Activated CD4-positive, alpha-beta T cell treated with anti-CD3 and anti-CD28 coated beads for 1 hour (primary cell): ENCODE measurements around the gene TIAM2.
"Not testable (repeated sequence)": the region's sequence is repeated elsewhere in the genome, so short reads cannot be mapped to it uniquely, and the experiment has no call there.

Experiments
- DNase-seq: peaks from one replicate; pipeline ENCODE4 v3.0.0-alpha.2; 2020

The TIAM2 gene

GRCh38 chr6:155066921-155067680 lies 72.0 kb downstream of the TIAM2 start:
- DNase-seq: no peak

- no peak for DNase-seq
Measured at GRCh38 chr6:155067956-155068615, 73.0 kb downstream of the TIAM2 start.

- no peak for DNase-seq
Measured at GRCh38 chr6:155069543-155069942, 74.4 kb downstream of the TIAM2 start.

DNA sequence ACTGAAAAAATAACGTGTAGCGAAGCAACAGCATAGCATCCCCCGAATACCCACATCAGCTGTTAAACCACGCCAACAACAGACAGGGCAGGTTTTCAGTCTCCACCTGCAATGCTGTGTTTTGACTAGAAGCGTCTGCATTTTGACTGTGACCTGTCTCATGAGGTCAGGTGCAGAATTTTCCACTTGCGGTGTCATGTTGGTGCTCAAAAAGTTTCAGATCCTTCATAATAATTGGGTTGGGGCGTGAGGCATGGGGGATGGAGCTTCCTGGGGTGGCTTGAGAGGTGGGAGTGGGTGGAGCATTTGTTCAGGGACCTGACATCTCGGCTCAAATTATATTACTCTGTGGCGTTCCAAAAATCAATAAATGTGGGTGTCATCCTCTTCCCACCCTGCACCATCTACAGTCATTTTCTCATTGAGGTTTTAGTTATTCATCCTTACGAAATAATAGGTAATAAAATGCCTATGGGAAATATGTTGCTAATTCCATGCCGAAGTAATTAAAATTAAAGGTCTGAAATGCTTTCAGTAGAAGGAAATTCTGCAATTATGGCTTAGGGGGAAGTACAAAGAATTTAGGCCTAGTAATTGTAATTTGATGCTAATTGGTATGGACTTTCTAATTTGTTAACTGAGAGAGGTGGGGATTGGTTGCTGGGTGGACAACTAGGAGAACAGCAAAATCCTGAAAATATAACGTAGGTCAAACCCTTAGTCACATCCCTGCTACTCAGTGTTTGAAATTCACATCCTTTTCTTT lies 81.0 kb downstream of the TIAM2 start:
- DNase-seq: no peak

DNA sequence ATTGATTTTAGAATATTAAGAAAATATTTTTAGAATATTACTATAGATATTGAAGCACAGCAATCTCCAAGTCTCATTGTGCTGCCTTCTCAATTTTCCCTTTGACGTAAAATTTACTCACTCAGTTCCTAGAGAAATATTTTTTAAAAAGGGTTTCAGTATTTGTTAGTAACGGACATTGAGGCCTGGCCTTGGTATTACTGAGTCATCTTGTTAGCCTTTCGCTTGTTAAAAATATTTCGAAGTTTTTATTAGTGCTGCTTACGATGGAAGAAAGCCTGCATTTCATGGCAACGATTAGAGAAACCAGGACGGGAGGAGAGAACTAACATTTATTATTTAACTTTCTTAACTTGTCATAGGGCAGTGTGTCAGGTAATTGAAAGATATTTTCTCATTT lies 82.2 kb downstream of the TIAM2 start:
- no peak for DNase-seq

GRCh38 chr6:155077784-155078183 lies 82.7 kb downstream of the TIAM2 start:
- no peak for DNase-seq

- DNase-seq: no peak
Measured at GRCh38 chr6:155078331-155078745, 83.2 kb downstream of the TIAM2 start.

DNA sequence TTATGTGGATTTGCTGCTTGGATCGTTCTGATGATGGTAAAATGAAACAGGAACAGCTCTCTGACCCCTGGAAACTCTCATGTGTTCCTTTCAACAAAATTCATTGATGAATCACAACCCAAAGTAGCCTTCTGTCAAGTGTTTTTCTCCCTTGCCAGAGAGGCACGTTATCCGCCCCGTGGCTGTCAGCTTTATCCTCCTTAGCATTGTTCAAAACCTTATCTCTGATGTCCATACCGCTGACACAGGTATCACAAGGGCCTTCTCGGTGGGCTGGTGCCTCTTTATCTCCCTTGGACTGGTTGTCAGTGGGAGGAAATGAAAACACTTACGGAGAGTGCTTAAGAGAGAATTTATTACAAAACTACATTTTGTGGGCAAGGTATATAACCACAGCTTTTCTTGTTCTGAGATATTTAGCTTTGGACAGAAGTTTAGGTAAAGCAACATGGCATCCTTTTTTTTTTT lies 84.9 kb downstream of the TIAM2 start:
- no peak for DNase-seq

DNA sequence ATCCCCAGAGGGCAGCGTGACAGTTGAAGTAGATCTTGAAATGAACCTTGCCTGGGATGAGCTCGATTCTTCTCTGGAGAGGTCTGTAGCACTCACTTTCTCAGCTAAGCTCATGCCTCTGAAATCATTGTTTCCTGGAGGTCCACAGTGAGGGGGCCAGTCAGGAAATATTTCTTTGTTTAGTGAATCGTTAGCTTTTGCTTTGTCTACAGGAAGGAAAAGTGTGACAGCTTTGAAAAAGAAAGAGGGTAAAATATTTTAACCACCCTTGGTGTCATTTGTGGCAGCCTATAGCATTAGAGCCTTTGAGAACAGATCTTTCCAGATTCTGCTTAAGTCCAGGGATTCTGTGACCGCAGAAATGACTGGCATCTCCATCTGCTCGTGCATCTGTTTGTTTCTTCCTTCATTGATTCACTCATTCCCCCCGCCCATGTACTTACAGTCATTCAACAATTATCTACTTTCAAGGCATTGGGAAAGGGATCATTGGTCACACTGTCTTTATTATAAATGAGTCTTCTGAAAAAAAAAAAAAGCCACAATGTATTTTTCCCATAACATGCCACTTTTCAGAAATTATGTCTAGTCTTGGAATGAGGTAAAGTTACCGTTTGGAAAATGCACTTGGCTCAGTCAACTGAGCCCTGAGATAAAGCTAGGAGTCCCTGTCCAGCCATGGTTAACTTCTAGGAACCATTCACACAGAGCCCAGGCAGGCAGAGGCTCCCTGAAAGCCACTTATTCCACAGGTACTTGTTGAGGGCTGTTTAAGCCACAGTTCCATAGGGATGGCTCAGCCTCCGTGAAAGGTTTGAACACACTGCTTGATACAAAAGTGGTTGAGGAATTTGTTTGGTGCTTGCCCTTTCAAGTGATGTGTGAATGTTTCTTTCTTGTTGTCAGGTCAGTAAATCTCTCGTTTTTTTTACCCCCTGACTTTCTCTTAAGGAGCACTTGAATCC lies 86.0 kb downstream of the TIAM2 start:
- DNase-seq: no peak

DNA sequence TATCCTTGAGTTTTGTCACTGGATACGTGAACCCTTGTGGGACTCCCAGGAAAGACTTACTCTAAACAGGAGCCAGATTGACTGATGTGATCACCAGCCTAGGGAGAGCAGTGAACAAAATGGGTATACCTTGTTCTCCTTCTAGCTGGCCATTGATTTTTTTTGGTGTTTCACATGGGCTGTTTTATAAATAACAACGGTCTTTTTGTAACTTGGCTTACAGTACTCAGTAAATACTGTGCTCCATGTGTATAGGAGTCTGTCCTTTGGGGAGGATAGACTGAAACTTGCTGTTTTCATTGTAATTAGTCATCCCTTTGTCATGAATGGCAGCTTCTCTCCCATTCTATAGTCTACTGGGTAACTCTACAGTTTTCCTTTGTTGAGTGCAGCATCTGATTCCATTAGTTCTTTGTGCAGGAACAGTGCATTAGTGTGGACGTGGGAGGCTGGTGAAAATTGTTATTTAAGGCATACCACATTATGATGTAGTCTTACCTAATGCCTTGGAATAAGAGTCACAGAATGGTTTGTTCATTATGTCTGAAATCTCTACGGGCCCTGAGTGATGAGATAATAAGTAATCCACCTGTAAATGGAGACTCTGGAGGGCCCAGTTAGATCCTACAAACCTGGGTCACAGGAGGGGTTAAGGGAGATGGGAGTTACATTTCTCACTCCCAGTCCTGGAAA lies 89.5 kb downstream of the TIAM2 start:
- DNase-seq: no peak

DNA sequence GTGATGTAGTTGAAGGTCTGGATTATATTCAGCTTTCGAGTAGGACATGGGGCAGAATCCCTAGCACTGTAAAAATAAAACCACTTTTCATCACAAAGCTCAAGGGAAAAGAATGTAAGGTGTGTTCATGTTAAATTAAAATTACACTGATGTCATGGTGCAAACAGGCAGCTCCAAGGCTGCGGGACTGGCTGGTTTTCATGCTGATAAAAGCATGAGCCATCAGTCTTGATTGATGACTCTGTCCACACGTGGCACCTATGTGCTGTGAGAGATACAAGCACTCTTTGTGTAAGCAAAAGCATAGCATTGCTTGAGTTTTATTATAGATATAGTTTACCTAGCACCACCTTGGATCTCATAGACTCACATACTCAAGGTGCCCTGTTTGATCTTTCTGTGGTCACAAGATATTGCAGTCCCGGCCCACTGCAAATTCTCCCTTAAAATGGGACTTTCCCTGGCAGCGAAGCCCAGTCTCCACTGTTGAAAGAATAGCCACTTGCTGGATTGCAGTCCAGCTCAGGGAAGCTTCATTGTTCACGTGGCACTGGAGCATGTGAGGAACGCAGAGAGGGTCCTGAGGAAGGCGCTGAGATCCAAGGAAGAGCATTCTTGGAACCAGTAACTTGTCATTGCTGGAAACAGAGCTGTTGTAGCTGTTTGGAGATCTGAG lies 90.6 kb downstream of the TIAM2 start:
- no peak for DNase-seq

DNA sequence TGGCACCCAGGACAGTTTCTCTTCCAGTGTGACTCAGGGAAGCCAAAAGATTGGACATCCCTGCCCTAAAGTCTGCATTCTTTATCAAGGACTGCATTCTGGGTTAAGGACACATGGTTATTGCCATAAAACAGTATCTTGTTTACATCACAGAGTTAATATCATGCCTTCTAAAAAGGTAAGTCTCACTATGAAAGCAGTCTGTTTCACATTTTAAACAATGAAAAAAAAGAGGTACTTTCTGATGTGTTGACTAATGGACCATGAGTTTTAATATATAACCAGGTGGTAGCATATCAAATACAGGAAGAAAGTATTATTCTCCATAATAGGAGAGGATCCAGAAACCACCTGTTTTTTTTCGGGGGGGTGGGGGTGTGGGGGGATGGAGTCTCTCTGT lies 93.7 kb downstream of the TIAM2 start:
- no peak for DNase-seq

DNA sequence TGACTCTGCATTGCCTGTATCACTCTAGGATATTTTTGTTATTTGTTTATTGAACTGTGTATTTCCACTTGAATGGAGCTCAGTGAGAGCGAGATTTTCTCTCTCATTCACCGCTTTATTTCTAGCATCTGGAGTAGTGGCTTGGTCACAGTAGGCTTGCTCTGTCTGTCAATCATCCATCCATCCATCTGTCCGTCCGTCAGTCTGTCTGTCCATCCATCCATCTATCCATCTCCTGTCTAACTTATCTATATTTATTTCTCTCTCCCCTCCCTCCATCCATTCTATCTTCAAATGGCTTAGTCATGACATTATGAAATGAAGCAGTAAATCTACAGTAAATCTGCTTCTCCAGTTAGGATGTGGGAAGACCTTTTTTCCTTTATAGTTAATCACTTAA lies 94.6 kb downstream of the TIAM2 start:
- DNase-seq: no peak

- no peak for DNase-seq
Measured at GRCh38 chr6:155090166-155090565, 95.1 kb downstream of the TIAM2 start.

GRCh38 chr6:155091756-155092155 lies 96.6 kb downstream of the TIAM2 start:
- DNase-seq: no peak

DNA sequence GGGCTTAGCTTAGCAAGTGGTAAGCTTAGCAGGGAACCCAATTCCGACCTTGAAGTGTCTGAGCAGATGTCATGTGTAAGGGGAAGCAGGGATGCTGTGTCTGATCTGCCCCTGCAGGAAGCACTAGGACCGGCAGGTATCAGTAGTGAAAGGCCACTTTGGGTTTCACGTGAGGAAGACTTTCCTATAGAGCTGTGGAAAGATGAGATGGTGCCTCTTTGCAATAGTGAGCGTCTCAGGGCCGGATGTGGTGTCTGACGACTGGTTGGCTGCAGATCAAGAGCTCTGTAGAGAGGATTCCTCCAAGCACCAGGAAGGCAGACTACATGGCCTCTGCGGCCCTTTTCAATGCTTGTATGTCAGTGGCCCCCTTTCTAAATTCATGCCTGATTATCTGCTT lies 98.3 kb downstream of the TIAM2 start:
- no peak for DNase-seq

DNA sequence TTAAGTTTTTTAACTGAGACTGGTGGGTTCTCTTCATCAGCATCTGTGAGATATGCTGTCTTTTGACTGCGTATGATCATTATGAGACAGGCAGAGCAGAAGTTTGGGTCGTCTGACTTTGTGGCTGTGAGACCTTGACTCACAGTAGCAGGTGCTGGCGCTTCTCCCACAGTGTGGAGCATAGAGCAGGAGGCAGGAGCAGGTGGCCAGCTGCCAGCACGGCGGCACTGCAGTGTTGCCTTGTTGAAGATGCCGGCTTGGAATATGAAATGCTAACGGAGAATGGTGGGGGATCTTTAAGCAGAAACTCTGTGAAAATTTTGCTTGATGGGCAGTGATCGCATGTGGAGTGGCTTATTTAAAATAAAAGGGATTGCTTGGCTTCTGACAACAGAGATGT lies 105.0 kb downstream of the TIAM2 start:
- no peak for DNase-seq

DNA sequence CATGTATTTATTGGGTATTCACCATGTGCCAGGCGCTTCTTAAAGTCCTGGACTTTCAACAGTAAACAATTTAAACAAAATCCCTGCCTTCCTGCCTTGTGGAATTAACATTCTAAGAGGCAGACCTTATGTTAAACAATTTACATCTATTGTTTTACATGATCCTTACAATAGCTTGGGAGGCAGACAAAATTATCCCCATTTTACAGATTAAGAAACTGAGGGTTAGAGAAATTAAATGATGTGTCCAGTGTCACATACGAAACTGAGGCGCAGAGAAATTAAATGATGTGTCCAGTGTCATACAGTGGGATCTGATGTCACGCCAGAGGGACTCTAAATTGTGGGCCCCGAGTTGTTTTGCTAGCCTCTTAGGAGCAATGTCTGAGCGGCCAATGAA lies 105.5 kb downstream of the TIAM2 start:
- DNase-seq: no peak

DNA sequence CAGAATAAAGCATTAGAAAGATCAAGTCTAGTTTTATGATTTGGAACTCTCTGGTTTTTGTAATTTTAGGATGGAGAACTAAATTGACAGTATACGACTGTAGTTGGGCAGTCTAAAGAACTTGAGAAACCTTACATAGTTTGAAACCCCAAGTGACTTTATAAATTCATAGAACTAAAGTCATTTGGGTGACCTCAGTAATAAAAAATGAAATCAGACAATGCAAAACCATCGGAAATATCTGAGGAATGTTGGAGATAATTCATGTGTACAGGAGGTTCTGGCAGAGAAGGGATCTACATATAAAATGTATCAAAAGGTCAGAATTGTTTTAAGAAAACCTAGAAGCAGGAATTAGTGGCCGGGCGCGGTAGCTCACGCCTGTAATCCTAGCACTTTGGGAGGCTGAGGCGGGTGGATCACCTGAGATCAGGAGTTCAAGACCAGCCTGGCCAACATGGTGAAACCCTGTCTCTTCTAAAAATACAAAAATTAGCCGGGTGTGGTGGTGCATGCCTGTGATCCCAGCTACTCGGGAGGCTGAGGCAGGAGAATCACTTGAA lies 108.0 kb downstream of the TIAM2 start:
- not testable (repeated sequence) for DNase-seq

DNA sequence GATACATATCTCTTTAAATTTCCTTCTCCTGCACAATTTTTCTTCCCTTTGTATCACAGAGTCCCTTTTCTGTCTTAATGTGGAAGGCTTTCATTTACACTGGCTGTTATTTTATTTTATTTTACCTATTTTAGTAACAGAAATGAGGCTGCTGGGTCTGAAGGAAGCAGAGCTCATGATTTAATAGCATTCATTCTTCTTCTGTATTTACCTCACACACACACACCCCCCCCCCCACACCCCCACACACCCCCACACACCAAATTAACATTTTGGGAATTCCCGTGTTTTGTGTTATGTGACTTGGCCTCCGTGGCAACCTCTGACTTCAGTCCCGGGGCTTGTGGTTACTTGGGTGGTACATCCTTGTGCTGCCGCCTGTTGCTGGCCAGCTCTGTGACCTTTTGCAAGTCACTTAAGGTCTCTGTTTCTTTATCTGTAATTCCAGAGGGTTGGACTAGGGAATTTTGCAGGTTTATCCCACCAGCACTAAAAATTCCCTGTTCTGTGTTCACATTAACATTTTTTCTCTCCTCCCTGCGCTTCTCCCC lies 108.8 kb downstream of the TIAM2 start:
- no peak for DNase-seq
